Measurements from ENCODE around the gene ATRNL1.

- TF ChIP-seq REST (IDR thresholded peaks at IDR 0.05; ENCODE audit: low read depth) (no peak), CTCF (IDR thresholded peaks at IDR 0.05 in 2 of 3, conservative IDR thresholded peaks at IDR 0.05 in 1 of 3; ENCODE audit: borderline replicate concordance in 1 of 3, insufficient read depth in 1 of 3, low read depth in 2 of 3, low read length in 2 of 3) (no peak), SIN3A (IDR thresholded peaks at IDR 0.05; ENCODE audit: low read depth) (no peak), POLR2A (IDR thresholded peaks at IDR 0.05; ENCODE audit: borderline replicate concordance, extremely low read depth, insufficient read depth, insufficient read length) (no peak), ELF1 (IDR thresholded peaks at IDR 0.05; ENCODE audit: borderline replicate concordance, low read depth) (no peak), ATF3 (IDR thresholded peaks at IDR 0.05) (no peak), EZH2phosphoT487 (IDR thresholded peaks at IDR 0.05; ENCODE audit: borderline replicate concordance) (no peak), POLR2AphosphoS5 (IDR thresholded peaks at IDR 0.05; ENCODE audit: low read depth, low read length) (no peak), SP1 (IDR thresholded peaks at IDR 0.05; ENCODE audit: low read depth) (no peak), SRF (IDR thresholded peaks at IDR 0.05; ENCODE audit: low read depth) (no peak), RAD21 (IDR thresholded peaks at IDR 0.05; ENCODE audit: low read depth) (no peak), EZH2 (IDR thresholded peaks at IDR 0.05) (no peak)
Measured at GRCh38 chr10:115974351-115974750, 881.2 kb downstream of the ATRNL1 start.
